Suprapubic skin (tissue), 3 donors: Measurements from ENCODE around the gene KAZN.

ENCODE experiments used
- CTCF ChIP-seq, 2 donors: fragments of 200-600 bp in 1 of 2; fragments of 450-650 bp in 1 of 2; sonication (generic) in 1 of 2; IDR thresholded peaks; one replicate each; pipeline ENCODE4 v1.5.1; 2016 to 2019; ENCODE audit warnings: antibody characterized with exemption in 2 of 2, mild to moderate bottlenecking in 1 of 2, moderate library complexity in 1 of 2
- POLR2A ChIP-seq, 2 donors: fragments of 450-650 bp; IDR thresholded peaks; one replicate each; pipeline ENCODE4 v1.6.1; 2017; ENCODE audit warnings: antibody characterized with exemption in 2 of 2, mild to moderate bottlenecking in 2 of 2, moderate library complexity in 2 of 2

GRCh38 chr1:14848625-14849024, 250.1 kb downstream of the KAZN start:
- TF ChIP-seq CTCF (IDR thresholded peaks at IDR 0.05): no peak
- no peak for TF ChIP-seq POLR2A (IDR thresholded peaks at IDR 0.05)
